ENCODE measurements around the gene PHF2. TPM values are rescaled to one million over a fixed set of nuclear protein-coding genes. Genes with fewer than 3 reads are reported as not detected.

PHF2 gene
- total and polyA plus RNA-seq, 9 donors = 21.3 to 45.8 (median 36.6) TPM

DNA sequence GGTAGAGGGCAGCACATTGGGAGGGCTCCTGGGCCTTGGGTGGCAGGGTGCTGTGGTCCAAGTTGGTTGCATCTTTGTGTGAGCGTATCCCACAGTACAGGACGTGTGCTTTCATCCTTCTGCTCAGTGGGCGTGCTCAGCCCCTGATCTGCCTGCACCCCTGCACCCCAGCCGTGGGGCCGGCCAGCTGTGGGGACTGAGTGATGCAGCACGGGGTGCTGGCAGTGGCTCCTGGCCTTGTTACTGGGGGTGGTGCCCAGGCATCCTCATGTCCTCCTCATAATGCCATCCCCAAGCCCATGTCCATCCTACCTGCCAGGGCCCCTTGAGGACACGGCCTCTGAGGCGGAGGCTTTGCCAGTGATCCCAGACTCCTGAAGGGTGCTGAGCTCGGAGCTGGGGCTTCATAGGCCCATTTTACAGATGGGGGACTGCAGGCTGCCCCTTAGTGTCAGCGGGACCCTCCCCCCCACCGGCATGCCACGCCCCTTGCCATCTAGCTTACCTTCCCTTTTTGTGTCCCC is 100.7 kb downstream of the PHF2 start:
- Histone ChIP-seq H3K36me3 (ENCODE audit: control insufficient read depth, insufficient read depth, low read length) (peaks cover 56% of the 10 kb centered on the region), H3K4me1 (ENCODE audit: control insufficient read depth, insufficient read depth, low read length) (peaks cover 3% of the 10 kb centered on the region), H3K4me3 (ENCODE audit: low read length) (no peak overlapping the region), H3K9me3 (replicated peaks; ENCODE audit: control insufficient read depth, low read depth, low read length) (no peaks in the 10 kb centered on the region), H3K27me3 (ENCODE audit: control insufficient read depth, insufficient read depth, low read length) (no peaks in the 10 kb centered on the region), H3K27ac (ENCODE audit: low read length) (no peak overlapping the region)
- DNase-seq = no peak
- 97% methylated on average over 12 of the region's 12 CpGs for WGBS (ENCODE audit: insufficient coverage)

DNA sequence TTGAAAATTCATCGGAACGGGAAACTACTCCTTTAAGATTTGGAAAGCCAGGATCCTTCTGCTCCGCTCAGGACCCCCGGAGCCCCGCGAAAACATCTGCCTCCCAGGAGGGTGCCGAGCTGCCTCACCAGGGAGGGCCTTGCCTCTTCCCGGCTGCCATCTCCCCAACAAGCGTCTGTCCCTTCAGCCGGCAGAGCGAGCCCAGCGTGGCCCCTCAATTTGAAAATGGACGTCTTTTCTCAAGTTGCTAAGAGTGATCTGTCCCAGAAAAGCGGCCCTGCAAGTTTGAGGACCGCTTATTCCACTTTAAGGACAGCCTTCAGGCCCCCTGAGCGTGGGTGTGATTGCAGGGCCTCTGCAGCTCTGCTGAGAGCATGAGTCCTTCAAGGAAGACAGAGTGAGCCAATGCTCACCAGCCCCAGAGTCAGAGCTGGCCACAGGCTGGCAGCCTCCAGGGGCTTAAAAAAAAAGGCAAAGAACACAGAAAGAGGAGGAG is 101.3 kb downstream of the PHF2 start:
- WGBS (ENCODE audit: insufficient coverage) = 92% methylated on average over 16 of the region's 16 CpGs
- DNase-seq = no peak
- Histone ChIP-seq H3K36me3 (ENCODE audit: control insufficient read depth, insufficient read depth, low read length) (peaks cover 53% of the 10 kb centered on the region), H3K4me1 (ENCODE audit: control insufficient read depth, insufficient read depth, low read length) (peaks cover 2% of the 10 kb centered on the region), H3K27me3 (ENCODE audit: control insufficient read depth, insufficient read depth, low read length) (no peaks in the 10 kb centered on the region), H3K4me3 (ENCODE audit: low read length) (no peak overlapping the region), H3K27ac (ENCODE audit: low read length) (no peak overlapping the region), H3K9me3 (replicated peaks; ENCODE audit: control insufficient read depth, low read depth, low read length) (no peaks in the 10 kb centered on the region)

DNA sequence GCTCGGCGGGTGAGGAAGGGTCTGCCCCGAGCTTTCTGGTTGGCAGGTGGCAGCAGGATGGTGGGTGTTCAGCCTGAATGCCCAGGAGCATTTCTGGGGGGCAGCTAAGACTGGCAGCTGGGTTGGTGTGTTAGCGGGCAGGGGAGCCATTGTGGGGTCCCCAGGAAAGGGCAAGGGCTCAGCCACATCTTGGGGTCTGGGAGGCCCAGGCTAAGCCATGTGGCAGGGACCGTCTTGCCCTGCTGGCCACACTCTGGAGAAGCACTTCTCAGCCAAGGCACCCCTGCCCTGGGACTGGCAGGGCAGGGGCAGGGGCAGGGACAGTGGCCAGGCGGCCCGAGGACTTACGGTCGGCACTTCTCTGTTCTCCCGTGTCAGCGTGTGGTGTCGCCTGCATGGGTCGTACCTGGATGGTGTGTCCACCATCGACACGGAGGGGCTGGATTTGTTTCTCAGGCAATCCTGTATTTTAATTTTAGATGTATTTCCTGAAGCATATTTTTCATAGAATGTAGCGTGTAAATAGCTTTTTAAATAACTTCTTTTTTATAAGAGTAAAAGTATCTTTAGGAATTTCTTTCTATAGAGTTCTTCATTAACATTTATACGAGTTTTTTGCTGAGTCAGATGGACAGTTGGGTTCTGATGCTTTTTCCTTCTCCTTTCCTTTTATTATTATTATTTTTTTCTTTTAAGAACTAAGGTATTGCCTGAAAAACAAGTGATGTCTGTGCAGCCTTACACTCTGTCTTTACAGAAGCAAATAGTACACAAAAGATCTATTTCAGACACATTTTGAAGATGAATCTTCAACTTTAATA is 102.0 kb downstream of the PHF2 start:
- DNase-seq = no peak

DNA sequence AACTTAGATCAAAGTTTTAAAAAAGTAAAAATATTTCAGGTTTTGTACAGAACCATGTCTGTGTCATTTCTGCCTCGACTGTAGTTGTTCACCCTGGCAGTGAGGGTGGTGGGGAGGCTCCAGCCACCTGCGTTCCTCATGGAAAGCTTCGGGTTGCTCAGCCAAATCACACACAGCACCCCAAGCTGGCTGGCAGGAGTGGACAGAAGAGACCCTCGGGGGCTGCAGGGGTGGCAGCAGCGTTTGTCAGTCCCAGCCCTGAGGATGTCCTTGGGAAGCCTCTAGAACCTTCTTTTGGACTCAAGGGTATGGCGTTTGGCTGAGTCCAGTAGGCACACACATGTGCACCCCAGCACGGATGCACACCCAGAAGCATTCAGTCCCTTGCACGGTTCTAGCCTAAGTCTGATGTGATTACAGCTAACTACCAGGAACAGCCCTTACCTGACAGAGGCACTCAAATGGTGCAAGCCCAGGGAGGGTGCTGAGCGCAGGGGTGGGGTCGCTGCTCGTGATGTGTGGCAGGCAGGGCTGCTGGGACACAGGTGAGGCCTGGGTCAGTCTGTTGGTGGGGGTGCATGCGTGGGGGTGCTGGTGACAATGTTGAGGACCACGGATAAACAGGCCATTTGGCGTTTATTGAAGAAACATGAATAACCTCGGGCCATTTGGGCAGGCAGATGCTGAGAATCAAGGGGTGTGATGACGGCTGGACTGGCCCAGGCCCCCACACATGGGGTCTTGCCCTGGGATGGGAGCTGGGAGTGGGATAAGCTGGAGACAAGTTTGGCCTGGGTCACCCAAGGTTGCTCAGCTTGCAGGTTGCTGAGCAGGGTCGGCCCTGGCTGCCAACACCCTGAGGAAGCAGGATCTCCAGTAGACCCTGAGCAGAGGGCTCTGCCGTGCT is 103.4 kb downstream of the PHF2 start:
- Histone ChIP-seq H3K27ac (ENCODE audit: low read length) (no peak overlapping the region), H3K4me1 (ENCODE audit: control insufficient read depth, insufficient read depth, low read length) (peaks cover 2% of the 10 kb centered on the region), H3K9me3 (replicated peaks; ENCODE audit: control insufficient read depth, low read depth, low read length) (no peaks in the 10 kb centered on the region), H3K4me3 (ENCODE audit: low read length) (no peak overlapping the region), H3K36me3 (ENCODE audit: control insufficient read depth, insufficient read depth, low read length) (peaks cover 39% of the 10 kb centered on the region), H3K27me3 (ENCODE audit: control insufficient read depth, insufficient read depth, low read length) (no peaks in the 10 kb centered on the region)
- DNase-seq = no peak
- WGBS (ENCODE audit: insufficient coverage) = 74% methylated on average over 18 of the region's 18 CpGs

More for the DNA sequence above, 102.0 kb downstream of the PHF2 start:
- Histone ChIP-seq H3K36me3 (ENCODE audit: control insufficient read depth, insufficient read depth, low read length) (peaks cover 47% of the 10 kb centered on the region), H3K27ac (ENCODE audit: low read length) (no peak overlapping the region), H3K9me3 (replicated peaks; ENCODE audit: control insufficient read depth, low read depth, low read length) (no peaks in the 10 kb centered on the region), H3K4me3 (ENCODE audit: low read length) (no peak overlapping the region), H3K27me3 (ENCODE audit: control insufficient read depth, insufficient read depth, low read length) (no peaks in the 10 kb centered on the region), H3K4me1 (ENCODE audit: control insufficient read depth, insufficient read depth, low read length) (peaks cover 2% of the 10 kb centered on the region)
- 90% methylated on average over 8 of the region's 17 CpGs for WGBS (ENCODE audit: insufficient coverage)

DNA sequence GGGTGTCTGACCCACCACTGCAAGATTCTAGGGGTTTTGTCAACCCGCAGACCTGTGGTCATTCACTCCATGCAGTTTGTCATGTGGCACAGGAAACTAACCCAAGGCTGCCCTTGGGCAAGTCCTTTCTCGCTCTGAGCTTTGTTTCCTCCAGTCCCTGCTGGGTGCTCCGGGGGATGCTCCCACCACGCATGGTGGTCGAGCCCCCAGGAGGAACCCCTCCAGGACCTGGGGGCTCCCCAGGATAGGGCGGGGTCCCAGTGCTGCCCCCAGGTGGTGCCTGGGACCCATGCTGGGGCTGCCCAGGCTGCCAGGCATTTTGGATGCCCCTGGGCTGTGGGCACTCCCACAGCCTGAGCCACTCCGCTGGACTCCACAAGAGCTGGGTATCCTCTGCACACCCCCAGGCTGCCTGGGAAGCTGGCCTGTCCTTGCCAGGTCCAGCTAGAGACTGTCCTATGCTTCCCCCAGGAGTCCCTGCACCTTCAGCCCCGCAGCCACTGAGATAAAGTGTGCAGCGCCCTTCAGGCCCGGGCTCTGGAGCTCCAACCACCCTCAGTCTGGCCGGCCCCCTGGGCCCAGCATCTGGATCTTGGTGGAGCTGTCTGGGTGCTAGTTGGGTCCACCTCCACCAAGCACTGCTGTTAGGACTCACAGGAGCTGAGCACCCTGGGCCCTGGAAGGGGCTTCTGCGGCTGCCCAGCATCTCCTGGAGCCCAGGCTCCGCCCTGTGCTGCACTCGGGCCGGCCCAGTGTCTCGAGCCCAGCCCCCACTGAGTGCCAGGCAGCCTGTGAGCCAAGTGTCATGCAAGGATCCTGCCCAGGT is 104.3 kb downstream of the PHF2 start:
- H3K27ac ChIP-seq (ENCODE audit: low read length) = no peak overlapping the region
- H3K4me1 ChIP-seq (ENCODE audit: control insufficient read depth, insufficient read depth, low read length) = peaks cover 2% of the 10 kb centered on the region
- H3K9me3 ChIP-seq (replicated peaks; ENCODE audit: control insufficient read depth, low read depth, low read length) = no peaks in the 10 kb centered on the region
- WGBS (ENCODE audit: insufficient coverage) = 76% methylated on average over 12 of the region's 16 CpGs
- H3K36me3 ChIP-seq (ENCODE audit: control insufficient read depth, insufficient read depth, low read length) = peaks cover 33% of the 10 kb centered on the region
- no peaks in the 10 kb centered on the region for H3K27me3 ChIP-seq (ENCODE audit: control insufficient read depth, insufficient read depth, low read length)
- no peak for DNase-seq
- H3K4me3 ChIP-seq (ENCODE audit: low read length) = no peak overlapping the region

DNA sequence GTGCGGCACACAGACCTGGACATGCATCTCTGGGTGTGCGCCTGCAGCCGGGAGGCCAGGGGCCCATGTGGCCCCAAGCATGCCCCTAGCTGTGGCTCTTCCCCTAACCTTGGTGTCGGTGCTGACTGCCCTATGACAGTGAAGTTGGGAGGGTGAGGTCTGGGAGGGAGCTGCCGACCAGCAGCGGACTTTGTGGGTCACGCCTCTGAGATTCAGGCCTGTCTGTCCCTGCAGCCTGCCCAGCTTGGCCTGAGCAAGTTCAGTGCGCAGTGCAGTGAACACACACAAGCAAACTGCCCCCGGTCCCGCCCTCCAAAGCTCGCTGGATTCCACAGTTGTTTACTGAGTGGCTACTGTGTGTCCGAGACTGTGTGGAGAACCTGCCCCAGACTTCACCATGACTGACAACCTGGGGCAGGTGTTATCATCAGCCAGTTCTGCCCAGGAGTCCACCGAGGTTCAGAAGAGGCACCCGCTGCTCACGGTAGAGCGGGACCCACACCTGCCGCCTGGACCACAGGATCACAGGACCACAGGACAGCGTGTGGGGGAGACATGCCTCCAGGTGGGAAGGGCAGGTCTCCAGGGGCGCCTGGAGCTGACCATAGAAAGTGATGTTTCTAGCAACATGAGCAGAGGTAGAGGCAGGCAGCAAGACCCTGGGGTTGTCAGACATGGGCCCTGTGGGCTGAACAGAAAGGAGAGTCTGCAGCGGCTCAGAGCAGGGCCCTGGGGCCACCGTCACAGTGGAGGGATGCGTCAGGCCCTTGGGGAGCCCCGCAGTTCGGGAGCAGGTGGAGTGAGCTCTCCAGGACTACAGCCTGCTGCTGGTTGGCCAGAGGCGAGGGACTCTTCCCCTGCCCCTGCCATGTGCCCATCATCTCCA is 105.1 kb downstream of the PHF2 start:
- WGBS (ENCODE audit: insufficient coverage) = 75% methylated on average over 24 of the region's 25 CpGs
- no peaks in the 10 kb centered on the region for H3K9me3 ChIP-seq (replicated peaks; ENCODE audit: control insufficient read depth, low read depth, low read length)
- H3K27ac ChIP-seq (ENCODE audit: low read length) = no peak overlapping the region
- no peak for DNase-seq
- peaks cover 25% of the 10 kb centered on the region for H3K36me3 ChIP-seq (ENCODE audit: control insufficient read depth, insufficient read depth, low read length)
- no peaks in the 10 kb centered on the region for H3K27me3 ChIP-seq (ENCODE audit: control insufficient read depth, insufficient read depth, low read length)
- H3K4me3 ChIP-seq (ENCODE audit: low read length) = no peak overlapping the region
- peaks cover 2% of the 10 kb centered on the region for H3K4me1 ChIP-seq (ENCODE audit: control insufficient read depth, insufficient read depth, low read length)

DNA sequence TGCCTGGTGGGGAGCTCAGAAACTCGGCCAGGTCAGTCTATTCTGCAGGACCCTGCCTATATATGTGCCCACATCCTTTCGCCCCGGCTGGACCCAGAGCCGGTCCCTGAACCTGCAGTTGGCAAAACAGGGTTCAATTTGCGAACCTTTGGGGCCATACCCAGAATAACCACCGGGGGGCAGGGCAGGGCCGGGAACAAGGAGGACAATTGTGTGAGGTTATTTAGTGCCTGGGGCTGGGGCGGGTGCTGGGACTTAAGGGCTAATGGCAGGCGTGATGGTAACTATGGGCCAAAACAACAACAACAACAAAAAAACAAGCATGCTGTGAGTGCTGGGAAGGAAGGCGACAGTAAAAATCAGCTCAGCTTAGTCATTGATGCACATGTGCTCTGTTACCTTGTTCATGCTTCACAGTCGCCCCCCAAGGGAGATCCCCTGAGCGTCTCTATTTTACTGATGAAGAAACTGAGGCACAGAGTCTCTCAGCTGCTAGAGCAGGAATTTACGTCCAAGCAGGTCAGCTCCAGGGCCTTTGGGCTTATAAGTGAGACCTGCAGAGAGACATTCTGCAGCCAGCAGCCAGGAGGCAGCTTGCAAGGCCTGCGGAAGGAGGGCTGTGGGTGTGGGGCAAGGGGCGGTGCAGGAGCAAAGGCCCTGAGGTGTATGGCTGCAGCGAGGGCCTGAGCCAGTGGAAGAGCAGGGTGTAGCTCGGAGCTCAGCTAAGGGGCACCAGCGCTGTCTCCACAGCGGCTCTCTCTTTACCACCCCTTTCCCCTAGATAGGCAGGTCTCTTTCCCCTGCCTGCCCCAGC is 106.0 kb downstream of the PHF2 start:
- peak; percentile 37 for DNase-seq
- Histone ChIP-seq H3K27ac (ENCODE audit: low read length) (no peak overlapping the region), H3K9me3 (replicated peaks; ENCODE audit: control insufficient read depth, low read depth, low read length) (no peaks in the 10 kb centered on the region), H3K36me3 (ENCODE audit: control insufficient read depth, insufficient read depth, low read length) (peaks cover 16% of the 10 kb centered on the region), H3K4me3 (ENCODE audit: low read length) (no peak overlapping the region), H3K27me3 (ENCODE audit: control insufficient read depth, insufficient read depth, low read length) (no peaks in the 10 kb centered on the region), H3K4me1 (ENCODE audit: control insufficient read depth, insufficient read depth, low read length) (peaks cover 2% of the 10 kb centered on the region)
- WGBS (ENCODE audit: insufficient coverage) = 57% methylated on average over 10 of the region's 19 CpGs

DNA sequence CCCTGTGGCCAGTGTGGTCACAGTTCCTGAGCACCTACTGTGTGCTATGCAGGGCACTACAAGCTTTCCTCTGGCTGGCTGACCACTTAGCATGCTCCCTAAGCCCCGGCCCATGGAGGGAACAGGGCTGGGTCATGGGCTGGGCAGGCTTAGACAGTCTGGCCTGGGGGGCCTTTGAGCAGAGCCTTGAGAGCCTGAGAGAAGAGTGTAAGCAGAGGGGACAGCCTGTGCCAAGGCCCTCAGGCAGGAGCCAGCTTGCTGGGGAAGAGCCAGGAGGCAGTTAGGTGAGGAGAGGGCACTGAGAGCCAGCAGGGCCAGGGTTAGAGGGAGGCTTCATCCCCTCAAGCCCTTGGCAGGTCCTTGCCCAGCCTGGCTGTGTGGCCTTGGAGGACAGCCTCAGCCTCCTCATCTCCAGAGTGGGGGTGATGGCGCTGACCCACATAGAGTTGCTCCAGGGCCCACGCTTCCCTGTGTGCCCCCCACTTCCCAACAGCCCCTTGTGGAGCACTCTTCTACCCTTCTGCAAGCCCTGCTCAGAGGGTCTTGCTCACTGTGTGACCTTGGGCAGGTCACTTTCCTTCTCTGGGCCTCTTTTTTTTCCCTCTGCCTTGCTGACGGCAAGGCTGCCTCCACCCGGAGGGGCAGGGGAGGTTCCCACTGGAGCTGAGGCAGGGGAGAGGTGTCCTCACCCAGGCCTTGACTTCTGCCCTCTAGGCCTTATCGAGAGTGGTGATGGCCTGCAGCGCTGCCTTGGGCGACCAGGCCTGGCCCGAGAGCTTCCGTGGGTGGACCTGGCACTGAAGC is 107.1 kb downstream of the PHF2 start:
- Histone ChIP-seq H3K27ac (ENCODE audit: low read length) (no peak overlapping the region), H3K4me1 (ENCODE audit: control insufficient read depth, insufficient read depth, low read length) (peaks cover 2% of the 10 kb centered on the region), H3K36me3 (ENCODE audit: control insufficient read depth, insufficient read depth, low read length) (peaks cover 6% of the 10 kb centered on the region), H3K27me3 (ENCODE audit: control insufficient read depth, insufficient read depth, low read length) (no peaks in the 10 kb centered on the region), H3K4me3 (ENCODE audit: low read length) (no peak overlapping the region), H3K9me3 (replicated peaks; ENCODE audit: control insufficient read depth, low read depth, low read length) (peaks cover 2% of the 10 kb centered on the region)
- no peak for DNase-seq
- 77% methylated on average over 8 of the region's 10 CpGs for whole genome bisulfite sequencing (ENCODE audit: insufficient coverage)

Measured in muscle of leg (tissue), 11 donors.